HepG2 (cell line): Measurements from ENCODE around the gene STEAP1. TPM values are rescaled to one million over a fixed set of nuclear protein-coding genes. Genes with fewer than 3 reads are reported as not detected.

Experiments used
- AGO2 ChIP-seq: fragments of 200-400 bp; formaldehyde crosslinking; optimal IDR thresholded peaks from 2 replicates; pipeline ENCODE3; 2017; ENCODE audit warnings: mild to moderate bottlenecking, low read depth, low read length, moderate library complexity
- CBX5 ChIP-seq: sonication (generic); formaldehyde crosslinking; IDR thresholded peaks from 2 replicates; pipeline ENCODE4 v1.4.0; 2020; ENCODE audit warnings: missing genetic modification reagents, borderline replicate concordance
- HCFC1 ChIP-seq: fragments of 150-350 bp; IDR thresholded peaks from 2 replicates; pipeline ENCODE4 v1.6.1; 2014; ENCODE audit warnings: low read depth, low read length
- NKX3-1 ChIP-seq: sonication (generic); formaldehyde crosslinking; IDR thresholded peaks from 2 replicates; pipeline ENCODE4 v1.5.0; 2020; ENCODE audit warnings: missing genetic modification reagents
- NPAS2 ChIP-seq: sonication (generic); formaldehyde crosslinking; IDR thresholded peaks from 2 replicates; pipeline ENCODE4 v1.8.0; 2022; ENCODE audit warnings: mild to moderate bottlenecking, missing genetic modification reagents, borderline replicate concordance
- POLR2A ChIP-seq, 2 experiments: IDR thresholded peaks; 2 replicates each; pipeline ENCODE4 v1.6.1; 2011; ENCODE audit warnings: low read depth in 2 of 2, low read length in 2 of 2, mild to moderate bottlenecking in 1 of 2, moderate library complexity in 1 of 2; ENCODE audit not compliant: insufficient read depth in 1 of 2
- TBL1XR1 ChIP-seq: fragments of 150-350 bp; IDR thresholded peaks from 2 replicates; pipeline ENCODE4 v1.6.1; 2014; ENCODE audit warnings: borderline replicate concordance, low read length; ENCODE audit not compliant: partially characterized antibody
- ZNF331 ChIP-seq: sonication (generic); formaldehyde crosslinking; IDR thresholded peaks from 2 replicates; pipeline ENCODE4 v1.4.0; 2020; ENCODE audit warnings: missing genetic modification reagents
- ZNF335 ChIP-seq: sonication (generic); formaldehyde crosslinking; IDR thresholded peaks from 2 replicates; pipeline ENCODE4 v1.4.0; 2020; ENCODE audit warnings: missing genetic modification reagents
- ZNF354B ChIP-seq: sonication (generic); formaldehyde crosslinking; IDR thresholded peaks from 2 replicates; pipeline ENCODE4 v1.8.0; 2022; ENCODE audit warnings: mild to moderate bottlenecking, missing genetic modification reagents
- polyA plus RNA-seq, 8 experiments: library from polyadenylated mRNA; depleted of rRNA in 3 of 8; stranded (reverse) in 7 of 8; unstranded in 1 of 8; fragments of >200 nt; fragmentation: Illumina TruSeq in 4 of 8; extraction: Trizol in 4 of 8; gene quantifications; 2 replicates each; pipeline versions ENCODE4 v1.2.1 to v1.2.3, GENCODE V29; 2011 to 2016; ENCODE audit warnings: low read depth in 4 of 8, missing spikeins in 1 of 8, mixed read lengths in 1 of 8; ENCODE audit not compliant: insufficient read depth in 1 of 8
- total RNA-seq, 5 experiments: library from RNA; depleted of rRNA; stranded (reverse); fragments of >200 nt; fragmentation: Illumina TruSeq; extraction: Trizol; gene quantifications; 2 replicates each; pipeline ENCODE4 v1.2.3, GENCODE V29; 2016; ENCODE audit warnings: low read depth in 1 of 5
- TF ChIP-seq, protein P1 (sequence below): sonication (generic); formaldehyde crosslinking; IDR thresholded peaks from 2 replicates; pipeline ENCODE4 v1.4.0; 2020; ENCODE audit warnings: missing genetic modification reagents, borderline replicate concordance
- TF ChIP-seq, protein P2 (sequence below): sonication (generic); formaldehyde crosslinking; IDR thresholded peaks from 2 replicates; pipeline ENCODE4 v1.4.0; 2020; ENCODE audit warnings: missing genetic modification reagents, borderline replicate concordance
- TF ChIP-seq, protein P3 (sequence below): sonication (generic); formaldehyde crosslinking; IDR thresholded peaks from 2 replicates; pipeline ENCODE4 v1.9.0; 2021; ENCODE audit warnings: mild to moderate bottlenecking, missing genetic modification reagents
- TF ChIP-seq, protein P4 (sequence below): sonication (generic); formaldehyde crosslinking; IDR thresholded peaks from 2 replicates; pipeline ENCODE4 v1.5.1; 2020; ENCODE audit warnings: missing genetic modification reagents, mild to moderate bottlenecking, borderline replicate concordance
- TF ChIP-seq, protein P5 (sequence below): IDR thresholded peaks from 2 replicates; pipeline ENCODE4 v1.6.1; 2016; ENCODE audit warnings: low read depth

Gene STEAP1
- total and polyA plus RNA-seq, 2 of the 13 experiments (the other 11 are each of a cell fraction or from before 2014, with no cell fraction given): 23.2 to 24.2 TPM

DNA sequence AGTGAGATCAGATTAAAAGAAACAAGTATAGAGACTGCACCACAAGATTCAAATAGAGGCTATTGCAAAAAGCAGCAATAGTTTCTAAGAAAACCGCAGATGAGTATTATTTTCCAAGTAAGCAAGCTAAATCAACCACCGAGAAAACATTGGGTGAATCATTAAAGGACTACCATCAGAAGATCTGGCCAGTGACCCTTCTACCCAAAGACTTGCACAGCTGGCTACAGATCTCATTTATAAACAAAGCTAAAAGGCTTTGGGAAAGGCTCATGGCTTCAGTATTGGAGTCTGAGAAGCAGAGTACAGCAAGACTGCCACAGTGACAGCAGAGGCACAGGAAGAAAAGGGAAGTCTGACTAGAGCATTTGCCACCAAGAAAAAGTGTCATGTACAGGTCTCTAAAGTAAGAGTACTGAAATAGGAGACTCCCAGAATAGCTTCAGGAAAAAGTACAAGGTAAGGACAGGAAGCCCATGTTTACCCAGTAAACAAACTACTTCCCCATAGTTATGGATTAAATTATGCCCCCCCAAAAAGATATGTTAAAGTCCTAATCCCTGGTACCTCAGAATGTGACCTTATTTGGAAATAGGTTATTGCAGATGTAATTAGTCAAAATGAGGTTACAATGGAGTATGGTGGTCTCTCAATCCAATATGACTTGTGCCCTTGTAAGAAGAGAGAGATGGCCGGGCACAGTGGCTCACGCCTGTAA is 19.0 kb downstream of the STEAP1 start (continued):
- TF ChIP-seq, protein P1, sequence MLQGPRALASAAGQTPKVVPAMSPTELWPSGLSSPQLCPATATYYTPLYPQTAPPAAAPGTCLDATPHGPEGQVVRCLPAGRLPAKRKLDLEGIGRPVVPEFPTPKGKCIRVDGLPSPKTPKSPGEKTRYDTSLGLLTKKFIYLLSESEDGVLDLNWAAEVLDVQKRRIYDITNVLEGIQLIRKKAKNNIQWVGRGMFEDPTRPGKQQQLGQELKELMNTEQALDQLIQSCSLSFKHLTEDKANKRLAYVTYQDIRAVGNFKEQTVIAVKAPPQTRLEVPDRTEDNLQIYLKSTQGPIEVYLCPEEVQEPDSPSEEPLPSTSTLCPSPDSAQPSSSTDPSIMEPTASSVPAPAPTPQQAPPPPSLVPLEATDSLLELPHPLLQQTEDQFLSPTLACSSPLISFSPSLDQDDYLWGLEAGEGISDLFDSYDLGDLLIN (CRISPR knock-in tag): no peak
- TF ChIP-seq ZNF331 (CRISPR knock-in tag) (peak; percentile 53; the same call in 1 of the 2 replicates), NPAS2 (CRISPR knock-in tag) (no peak), TBL1XR1 (no peak), CBX5 (CRISPR knock-in tag) (no peak), POLR2A (IDR thresholded peaks at IDR 0.05; ENCODE audit: insufficient read depth in 1 of 2, low read depth in 2 of 2, low read length in 2 of 2) (no peak), ZNF335 (no peak), AGO2 (no peak), ZNF354B (CRISPR knock-in tag) (no peak), NKX3-1 (no peak), HCFC1 (no peak)
- TF ChIP-seq, protein P2, sequence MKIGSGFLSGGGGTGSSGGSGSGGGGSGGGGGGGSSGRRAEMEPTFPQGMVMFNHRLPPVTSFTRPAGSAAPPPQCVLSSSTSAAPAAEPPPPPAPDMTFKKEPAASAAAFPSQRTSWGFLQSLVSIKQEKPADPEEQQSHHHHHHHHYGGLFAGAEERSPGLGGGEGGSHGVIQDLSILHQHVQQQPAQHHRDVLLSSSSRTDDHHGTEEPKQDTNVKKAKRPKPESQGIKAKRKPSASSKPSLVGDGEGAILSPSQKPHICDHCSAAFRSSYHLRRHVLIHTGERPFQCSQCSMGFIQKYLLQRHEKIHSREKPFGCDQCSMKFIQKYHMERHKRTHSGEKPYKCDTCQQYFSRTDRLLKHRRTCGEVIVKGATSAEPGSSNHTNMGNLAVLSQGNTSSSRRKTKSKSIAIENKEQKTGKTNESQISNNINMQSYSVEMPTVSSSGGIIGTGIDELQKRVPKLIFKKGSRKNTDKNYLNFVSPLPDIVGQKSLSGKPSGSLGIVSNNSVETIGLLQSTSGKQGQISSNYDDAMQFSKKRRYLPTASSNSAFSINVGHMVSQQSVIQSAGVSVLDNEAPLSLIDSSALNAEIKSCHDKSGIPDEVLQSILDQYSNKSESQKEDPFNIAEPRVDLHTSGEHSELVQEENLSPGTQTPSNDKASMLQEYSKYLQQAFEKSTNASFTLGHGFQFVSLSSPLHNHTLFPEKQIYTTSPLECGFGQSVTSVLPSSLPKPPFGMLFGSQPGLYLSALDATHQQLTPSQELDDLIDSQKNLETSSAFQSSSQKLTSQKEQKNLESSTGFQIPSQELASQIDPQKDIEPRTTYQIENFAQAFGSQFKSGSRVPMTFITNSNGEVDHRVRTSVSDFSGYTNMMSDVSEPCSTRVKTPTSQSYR (CRISPR knock-in tag): no peak
- TF ChIP-seq, protein P3, sequence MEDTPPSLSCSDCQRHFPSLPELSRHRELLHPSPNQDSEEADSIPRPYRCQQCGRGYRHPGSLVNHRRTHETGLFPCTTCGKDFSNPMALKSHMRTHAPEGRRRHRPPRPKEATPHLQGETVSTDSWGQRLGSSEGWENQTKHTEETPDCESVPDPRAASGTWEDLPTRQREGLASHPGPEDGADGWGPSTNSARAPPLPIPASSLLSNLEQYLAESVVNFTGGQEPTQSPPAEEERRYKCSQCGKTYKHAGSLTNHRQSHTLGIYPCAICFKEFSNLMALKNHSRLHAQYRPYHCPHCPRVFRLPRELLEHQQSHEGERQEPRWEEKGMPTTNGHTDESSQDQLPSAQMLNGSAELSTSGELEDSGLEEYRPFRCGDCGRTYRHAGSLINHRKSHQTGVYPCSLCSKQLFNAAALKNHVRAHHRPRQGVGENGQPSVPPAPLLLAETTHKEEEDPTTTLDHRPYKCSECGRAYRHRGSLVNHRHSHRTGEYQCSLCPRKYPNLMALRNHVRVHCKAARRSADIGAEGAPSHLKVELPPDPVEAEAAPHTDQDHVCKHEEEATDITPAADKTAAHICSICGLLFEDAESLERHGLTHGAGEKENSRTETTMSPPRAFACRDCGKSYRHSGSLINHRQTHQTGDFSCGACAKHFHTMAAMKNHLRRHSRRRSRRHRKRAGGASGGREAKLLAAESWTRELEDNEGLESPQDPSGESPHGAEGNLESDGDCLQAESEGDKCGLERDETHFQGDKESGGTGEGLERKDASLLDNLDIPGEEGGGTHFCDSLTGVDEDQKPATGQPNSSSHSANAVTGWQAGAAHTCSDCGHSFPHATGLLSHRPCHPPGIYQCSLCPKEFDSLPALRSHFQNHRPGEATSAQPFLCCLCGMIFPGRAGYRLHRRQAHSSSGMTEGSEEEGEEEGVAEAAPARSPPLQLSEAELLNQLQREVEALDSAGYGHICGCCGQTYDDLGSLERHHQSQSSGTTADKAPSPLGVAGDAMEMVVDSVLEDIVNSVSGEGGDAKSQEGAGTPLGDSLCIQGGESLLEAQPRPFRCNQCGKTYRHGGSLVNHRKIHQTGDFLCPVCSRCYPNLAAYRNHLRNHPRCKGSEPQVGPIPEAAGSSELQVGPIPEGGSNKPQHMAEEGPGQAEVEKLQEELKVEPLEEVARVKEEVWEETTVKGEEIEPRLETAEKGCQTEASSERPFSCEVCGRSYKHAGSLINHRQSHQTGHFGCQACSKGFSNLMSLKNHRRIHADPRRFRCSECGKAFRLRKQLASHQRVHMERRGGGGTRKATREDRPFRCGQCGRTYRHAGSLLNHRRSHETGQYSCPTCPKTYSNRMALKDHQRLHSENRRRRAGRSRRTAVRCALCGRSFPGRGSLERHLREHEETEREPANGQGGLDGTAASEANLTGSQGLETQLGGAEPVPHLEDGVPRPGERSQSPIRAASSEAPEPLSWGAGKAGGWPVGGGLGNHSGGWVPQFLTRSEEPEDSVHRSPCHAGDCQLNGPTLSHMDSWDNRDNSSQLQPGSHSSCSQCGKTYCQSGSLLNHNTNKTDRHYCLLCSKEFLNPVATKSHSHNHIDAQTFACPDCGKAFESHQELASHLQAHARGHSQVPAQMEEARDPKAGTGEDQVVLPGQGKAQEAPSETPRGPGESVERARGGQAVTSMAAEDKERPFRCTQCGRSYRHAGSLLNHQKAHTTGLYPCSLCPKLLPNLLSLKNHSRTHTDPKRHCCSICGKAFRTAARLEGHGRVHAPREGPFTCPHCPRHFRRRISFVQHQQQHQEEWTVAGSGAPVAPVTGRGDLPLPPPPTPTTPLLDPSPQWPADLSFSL: no peak
- TF ChIP-seq, protein P4, sequence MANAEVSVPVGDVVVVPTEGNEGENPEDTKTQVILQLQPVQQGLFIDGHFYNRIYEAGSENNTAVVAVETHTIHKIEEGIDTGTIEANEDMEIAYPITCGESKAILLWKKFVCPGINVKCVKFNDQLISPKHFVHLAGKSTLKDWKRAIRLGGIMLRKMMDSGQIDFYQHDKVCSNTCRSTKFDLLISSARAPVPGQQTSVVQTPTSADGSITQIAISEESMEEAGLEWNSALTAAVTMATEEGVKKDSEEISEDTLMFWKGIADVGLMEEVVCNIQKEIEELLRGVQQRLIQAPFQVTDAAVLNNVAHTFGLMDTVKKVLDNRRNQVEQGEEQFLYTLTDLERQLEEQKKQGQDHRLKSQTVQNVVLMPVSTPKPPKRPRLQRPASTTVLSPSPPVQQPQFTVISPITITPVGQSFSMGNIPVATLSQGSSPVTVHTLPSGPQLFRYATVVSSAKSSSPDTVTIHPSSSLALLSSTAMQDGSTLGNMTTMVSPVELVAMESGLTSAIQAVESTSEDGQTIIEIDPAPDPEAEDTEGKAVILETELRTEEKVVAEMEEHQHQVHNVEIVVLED (CRISPR knock-in tag): no peak
- TF ChIP-seq, protein P5, sequence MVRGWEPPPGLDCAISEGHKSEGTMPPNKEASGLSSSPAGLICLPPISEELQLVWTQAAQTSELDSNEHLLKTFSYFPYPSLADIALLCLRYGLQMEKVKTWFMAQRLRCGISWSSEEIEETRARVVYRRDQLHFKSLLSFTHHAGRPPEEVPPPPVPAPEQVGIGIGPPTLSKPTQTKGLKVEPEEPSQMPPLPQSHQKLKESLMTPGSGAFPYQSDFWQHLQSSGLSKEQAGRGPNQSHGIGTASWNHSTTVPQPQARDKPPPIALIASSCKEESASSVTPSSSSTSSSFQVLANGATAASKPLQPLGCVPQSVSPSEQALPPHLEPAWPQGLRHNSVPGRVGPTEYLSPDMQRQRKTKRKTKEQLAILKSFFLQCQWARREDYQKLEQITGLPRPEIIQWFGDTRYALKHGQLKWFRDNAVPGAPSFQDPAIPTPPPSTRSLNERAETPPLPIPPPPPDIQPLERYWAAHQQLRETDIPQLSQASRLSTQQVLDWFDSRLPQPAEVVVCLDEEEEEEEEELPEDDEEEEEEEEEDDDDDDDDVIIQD (CRISPR knock-in tag): peak; percentile 63; the same call in 1 of the 2 replicates
